ENCODE data around the gene PLEKHA6. TPM values are rescaled to one million over a fixed set of nuclear protein-coding genes. Genes with fewer than 3 reads are reported as not detected.
"Not testable (repeated sequence)": the region's sequence is repeated elsewhere in the genome, so short reads cannot be mapped to it uniquely, and the experiment has no call there.

Gene PLEKHA6
- total RNA-seq, 1 experiment from 2014 or later = 2.1 TPM

GRCh38 chr1:204313675-204314074, 46.1 kb downstream of the PLEKHA6 start:
- Histone ChIP-seq H3K79me1 (ENCODE audit: insufficient read depth, low read depth, low read length, poor library complexity, severe bottlenecking) (no peaks in the 10 kb centered on the region), H3K18ac (ENCODE audit: insufficient read length, low read depth, low read length) (no peak overlapping the region), H3K23me2 (ENCODE audit: insufficient read length, low read depth, low read length, poor library complexity, severe bottlenecking) (no peaks in the 10 kb centered on the region), H2AFZ (ENCODE audit: low read length) (no peak overlapping the region), H2AK5ac (ENCODE audit: insufficient read length, low read length) (no peak overlapping the region), H4K20me1 (ENCODE audit: control insufficient read depth, insufficient read depth, insufficient read length) (no peaks in the 10 kb centered on the region), H4K5ac (ENCODE audit: insufficient read length, low read depth, low read length) (no peak overlapping the region), H2BK20ac (ENCODE audit: low read depth, low read length, poor library complexity, severe bottlenecking) (no peak overlapping the region), H4K91ac (ENCODE audit: insufficient read length, low read depth, low read length) (no peak overlapping the region), H3K4ac (ENCODE audit: low read depth, low read length) (no peak overlapping the region), H3K9ac (ENCODE audit: extremely low read depth, insufficient read length, low read length) (no peak overlapping the region), H3K56ac (ENCODE audit: insufficient read length, low read depth, low read length) (no peak overlapping the region), H3K23ac (ENCODE audit: insufficient read length, low read depth, low read length) (no peak overlapping the region), H2BK5ac (ENCODE audit: insufficient read length, low read length) (no peak overlapping the region), H3K4me2 (ENCODE audit: insufficient read depth, insufficient read length, low read length) (peak overlapping the region; percentile 10), H4K8ac (replicated peaks; ENCODE audit: insufficient read length, low read depth, low read length) (no peak overlapping the region), H2BK12ac (ENCODE audit: insufficient read length, low read depth, low read length) (no peak overlapping the region), H2BK120ac (ENCODE audit: low read depth, low read length, poor library complexity, severe bottlenecking) (no peak overlapping the region), H3K4me1 (ENCODE audit: insufficient read depth, low read length) (peaks cover 5% of the 10 kb centered on the region), H3K14ac (ENCODE audit: insufficient read depth, low read length) (no peak overlapping the region), H3K79me2 (ENCODE audit: insufficient read depth, low read length) (no peaks in the 10 kb centered on the region), H3T11ph (ENCODE audit: low read length) (no peak overlapping the region), H3K9me3 (ENCODE audit: control insufficient read depth, low read depth, low read length) (no peaks in the 10 kb centered on the region), H3K27me3 (ENCODE audit: insufficient read depth, low read length) (no peaks in the 10 kb centered on the region), H2BK15ac (ENCODE audit: low read depth, low read length) (no peak overlapping the region), H3K27ac (ENCODE audit: insufficient read length, low read depth, low read length) (no peak overlapping the region)
- Mint-ChIP-seq H3K27me3 (ENCODE audit: low read depth) (no peaks in the 10 kb centered on the region; the same call in none of the 2 replicates), H3K4me3 (no peak overlapping the region), H3K36me3 (ENCODE audit: insufficient read depth in 1 of 3, low read depth in 3 of 3) (no peaks in the 10 kb centered on the region), H3K4me1 (peaks cover 32% of the 10 kb centered on the region in 2 experiments), H3K27ac (no peak overlapping the region), H3K9me3 (no peaks in the 10 kb centered on the region)
- TF ChIP-seq, protein P1, sequence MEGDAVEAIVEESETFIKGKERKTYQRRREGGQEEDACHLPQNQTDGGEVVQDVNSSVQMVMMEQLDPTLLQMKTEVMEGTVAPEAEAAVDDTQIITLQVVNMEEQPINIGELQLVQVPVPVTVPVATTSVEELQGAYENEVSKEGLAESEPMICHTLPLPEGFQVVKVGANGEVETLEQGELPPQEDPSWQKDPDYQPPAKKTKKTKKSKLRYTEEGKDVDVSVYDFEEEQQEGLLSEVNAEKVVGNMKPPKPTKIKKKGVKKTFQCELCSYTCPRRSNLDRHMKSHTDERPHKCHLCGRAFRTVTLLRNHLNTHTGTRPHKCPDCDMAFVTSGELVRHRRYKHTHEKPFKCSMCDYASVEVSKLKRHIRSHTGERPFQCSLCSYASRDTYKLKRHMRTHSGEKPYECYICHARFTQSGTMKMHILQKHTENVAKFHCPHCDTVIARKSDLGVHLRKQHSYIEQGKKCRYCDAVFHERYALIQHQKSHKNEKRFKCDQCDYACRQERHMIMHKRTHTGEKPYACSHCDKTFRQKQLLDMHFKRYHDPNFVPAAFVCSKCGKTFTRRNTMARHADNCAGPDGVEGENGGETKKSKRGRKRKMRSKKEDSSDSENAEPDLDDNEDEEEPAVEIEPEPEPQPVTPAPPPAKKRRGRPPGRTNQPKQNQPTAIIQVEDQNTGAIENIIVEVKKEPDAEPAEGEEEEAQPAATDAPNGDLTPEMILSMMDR (conservative IDR thresholded peaks at IDR 0.05) = no peak
- no CpG with 5 or more reads among the region's 4 CpGs for WGBS (ENCODE audit: extremely low coverage, insufficient read length, low lambda C conversion rate)
- no peak for DNase-seq

- peaks cover 54 to 55% of the 10 kb centered on the region in 2 experiments for H3K4me1 Mint-ChIP-seq
- H2AFZ ChIP-seq (ENCODE audit: low read length); H2BK5ac ChIP-seq (ENCODE audit: insufficient read length, low read length); H3K9me3 Mint-ChIP-seq; H2AK5ac ChIP-seq (ENCODE audit: insufficient read length, low read length); H4K8ac ChIP-seq (replicated peaks; ENCODE audit: insufficient read length, low read depth, low read length); H2BK120ac ChIP-seq (ENCODE audit: low read depth, low read length, poor library complexity, severe bottlenecking); H2BK12ac ChIP-seq (ENCODE audit: insufficient read length, low read depth, low read length); H3K4me2 ChIP-seq (ENCODE audit: insufficient read depth, insufficient read length, low read length); H4K20me1 ChIP-seq (ENCODE audit: control insufficient read depth, insufficient read depth, insufficient read length); H3K23ac ChIP-seq (ENCODE audit: insufficient read length, low read depth, low read length); DNase-seq; H3K4ac ChIP-seq (ENCODE audit: low read depth, low read length); H2BK15ac ChIP-seq (ENCODE audit: low read depth, low read length); H3K56ac ChIP-seq (ENCODE audit: insufficient read length, low read depth, low read length); H3K27ac Mint-ChIP-seq; H3K27me3 ChIP-seq (ENCODE audit: insufficient read depth, low read length); H4K5ac ChIP-seq (ENCODE audit: insufficient read length, low read depth, low read length); H3K9me3 ChIP-seq (ENCODE audit: control insufficient read depth, low read depth, low read length); H3T11ph ChIP-seq (ENCODE audit: low read length); H3K27ac ChIP-seq (ENCODE audit: insufficient read length, low read depth, low read length); H4K91ac ChIP-seq (ENCODE audit: insufficient read length, low read depth, low read length); H3K4me3 Mint-ChIP-seq; H3K18ac ChIP-seq (ENCODE audit: insufficient read length, low read depth, low read length); H3K14ac ChIP-seq (ENCODE audit: insufficient read depth, low read length); H3K79me1 ChIP-seq (ENCODE audit: insufficient read depth, low read depth, low read length, poor library complexity, severe bottlenecking); H3K79me2 ChIP-seq (ENCODE audit: insufficient read depth, low read length); H2BK20ac ChIP-seq (ENCODE audit: low read depth, low read length, poor library complexity, severe bottlenecking); H3K23me2 ChIP-seq (ENCODE audit: insufficient read length, low read depth, low read length, poor library complexity, severe bottlenecking); H3K9ac ChIP-seq (ENCODE audit: extremely low read depth, insufficient read length, low read length); H3K4me1 ChIP-seq (ENCODE audit: insufficient read depth, low read length); H3K36me3 Mint-ChIP-seq (ENCODE audit: insufficient read depth in 1 of 3, low read depth in 3 of 3); H3K27me3 Mint-ChIP-seq (ENCODE audit: low read depth): not testable (repeated sequence)
- WGBS (ENCODE audit: extremely low coverage, insufficient read length, low lambda C conversion rate) = no CpG with 5 or more reads among the region's 4 CpGs
These were observed 48.8 kb downstream of the PLEKHA6 start for GRCh38 chr1:204310970-204311369.
